ENCODE measurements around the gene SLC4A9. TPM values are rescaled to one million over a fixed set of nuclear protein-coding genes. Genes with fewer than 3 reads are reported as not detected.

The SLC4A9 gene
- total RNA-seq, 4 donors from 2014 or later: 0.29 to 0.45 (median 0.29) TPM; not detected in 1

DNA sequence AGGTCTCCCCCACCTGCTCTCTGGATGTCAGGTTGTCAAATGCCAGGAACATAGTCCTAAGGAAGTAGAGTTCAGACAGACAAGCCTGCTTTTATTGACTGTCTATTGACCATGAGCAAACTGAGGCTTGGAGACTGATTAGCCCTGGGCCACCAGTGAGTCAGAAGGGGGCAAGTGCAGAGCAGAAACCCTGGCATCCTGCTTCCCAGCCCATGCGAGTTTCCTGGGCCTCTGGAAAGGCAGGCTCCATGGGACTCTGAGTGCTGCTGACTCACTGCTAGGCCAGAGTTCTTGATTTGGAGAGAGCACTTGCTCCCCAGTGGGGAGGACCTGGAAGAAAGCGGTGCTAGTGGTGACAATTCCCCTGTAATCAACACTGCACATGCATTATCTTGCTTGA lies 10.8 kb upstream of the SLC4A9 start:
- Histone ChIP-seq H3K4me3 (replicated peaks in 1 of 3) (no peak overlapping the region), H3K9me3 (no peaks in the 10 kb centered on the region), H3K27ac (no peak overlapping the region), H3K36me3 (no peaks in the 10 kb centered on the region), H3K27me3 (no peaks in the 10 kb centered on the region), H3K4me1 (peaks cover 27% of the 10 kb centered on the region in 2 donors)
- intact Hi-C loops (cut with DNase I): loop anchor here (5.0 kb wide), 1 partner anchor 107 kb away; no protein-coding TSS in a partner anchor
- no peak for DNase-seq
- WGBS, 2 donors: 91 to 100% methylated on average over 1 of the region's 2 CpGs
- no peak for TF ChIP-seq POLR2A (IDR thresholded peaks at IDR 0.05)
- TF ChIP-seq, protein P1, sequence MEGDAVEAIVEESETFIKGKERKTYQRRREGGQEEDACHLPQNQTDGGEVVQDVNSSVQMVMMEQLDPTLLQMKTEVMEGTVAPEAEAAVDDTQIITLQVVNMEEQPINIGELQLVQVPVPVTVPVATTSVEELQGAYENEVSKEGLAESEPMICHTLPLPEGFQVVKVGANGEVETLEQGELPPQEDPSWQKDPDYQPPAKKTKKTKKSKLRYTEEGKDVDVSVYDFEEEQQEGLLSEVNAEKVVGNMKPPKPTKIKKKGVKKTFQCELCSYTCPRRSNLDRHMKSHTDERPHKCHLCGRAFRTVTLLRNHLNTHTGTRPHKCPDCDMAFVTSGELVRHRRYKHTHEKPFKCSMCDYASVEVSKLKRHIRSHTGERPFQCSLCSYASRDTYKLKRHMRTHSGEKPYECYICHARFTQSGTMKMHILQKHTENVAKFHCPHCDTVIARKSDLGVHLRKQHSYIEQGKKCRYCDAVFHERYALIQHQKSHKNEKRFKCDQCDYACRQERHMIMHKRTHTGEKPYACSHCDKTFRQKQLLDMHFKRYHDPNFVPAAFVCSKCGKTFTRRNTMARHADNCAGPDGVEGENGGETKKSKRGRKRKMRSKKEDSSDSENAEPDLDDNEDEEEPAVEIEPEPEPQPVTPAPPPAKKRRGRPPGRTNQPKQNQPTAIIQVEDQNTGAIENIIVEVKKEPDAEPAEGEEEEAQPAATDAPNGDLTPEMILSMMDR (IDR thresholded peaks at IDR 0.05): no peak

DNA sequence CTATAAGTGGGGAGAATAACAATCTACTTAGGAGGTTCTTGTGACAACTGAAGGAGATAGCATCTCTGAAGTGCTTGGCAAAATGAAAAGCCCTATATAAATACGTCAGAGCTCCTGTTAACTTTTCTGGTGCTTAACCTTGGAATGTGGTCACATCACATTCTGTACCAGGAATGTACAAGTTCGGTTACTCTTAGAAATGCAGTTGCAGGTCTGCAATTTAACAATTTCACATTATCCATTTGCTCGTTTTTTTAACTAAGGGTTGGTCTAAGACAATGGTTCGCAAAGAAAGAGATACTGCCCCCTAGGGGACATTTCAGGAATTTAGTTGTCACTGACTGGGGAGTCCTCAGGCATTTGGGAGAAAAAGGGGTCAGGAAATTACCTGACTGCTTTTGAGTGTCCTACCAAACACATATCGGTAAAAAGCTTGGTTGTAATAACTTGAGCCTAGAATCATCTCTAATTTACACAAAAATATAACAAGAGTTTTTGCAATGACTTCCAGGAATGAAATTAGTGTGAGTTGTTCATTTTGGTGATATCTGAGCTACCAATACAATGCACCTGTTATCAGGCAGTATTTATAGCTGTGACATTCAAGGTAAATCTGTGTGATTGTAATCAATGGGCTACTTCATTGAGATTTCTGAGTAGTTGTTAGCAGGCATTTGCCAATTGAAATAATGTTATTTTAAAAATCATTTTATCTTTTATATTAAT lies 8.2 kb upstream of the SLC4A9 start:
- no peak overlapping the region for H3K4me3 ChIP-seq (replicated peaks in 1 of 3)
- H3K27ac ChIP-seq: peak overlapping the region in 1 of 3 donors; percentile 11
- DNase-seq: peak; percentile 27 to 44
- WGBS, 2 donors: 3 to 4% methylated on average over 5 of the region's 5 CpGs
- no peaks in the 10 kb centered on the region for H3K9me3 ChIP-seq
- H3K36me3 ChIP-seq: no peaks in the 10 kb centered on the region
- TF ChIP-seq POLR2A (IDR thresholded peaks at IDR 0.05): peak in 1 of 2 donors; percentile 9
- TF ChIP-seq, protein P1 (IDR thresholded peaks at IDR 0.05): peak; percentile 81 to 94 (median 88)
- H3K27me3 ChIP-seq: no peaks in the 10 kb centered on the region
- H3K4me1 ChIP-seq: peaks cover 11 to 16% of the 10 kb centered on the region in 2 donors
- intact Hi-C loops (cut with DNase I): loop anchor here (10.0 kb wide), 2 partner anchors 187 to 277 kb away; no protein-coding TSS in a partner anchor

DNA sequence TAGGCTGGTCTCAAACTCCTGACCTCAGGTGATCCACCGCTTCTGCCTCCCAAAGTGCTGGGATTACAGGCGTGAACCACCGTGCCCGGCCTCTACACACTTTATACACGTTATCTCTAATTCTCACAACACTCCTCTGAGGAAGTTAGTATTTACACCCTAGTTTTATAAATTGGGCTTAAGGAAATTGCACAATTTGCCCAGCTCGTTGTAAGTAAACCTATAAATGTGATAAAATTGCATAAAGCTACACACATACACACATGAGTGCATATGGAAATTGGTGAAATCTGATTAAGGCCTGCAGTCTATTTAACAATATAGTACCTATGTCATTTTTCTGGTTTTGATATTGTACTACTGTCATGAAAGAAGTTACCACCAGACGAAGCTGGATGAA lies 4.4 kb upstream of the SLC4A9 start:
- no peak for DNase-seq
- Histone ChIP-seq H3K27ac (no peak overlapping the region), H3K9me3 (no peaks in the 10 kb centered on the region), H3K4me3 (replicated peaks in 1 of 3) (no peak overlapping the region), H3K4me1 (peaks cover 4 to 10% of the 10 kb centered on the region in 2 donors), H3K27me3 (no peaks in the 10 kb centered on the region), H3K36me3 (no peaks in the 10 kb centered on the region)
- no peak for TF ChIP-seq POLR2A (IDR thresholded peaks at IDR 0.05)
- TF ChIP-seq, protein P1 (IDR thresholded peaks at IDR 0.05): no peak
- WGBS, 2 donors: 92 to 94% methylated on average over 7 of the region's 7 CpGs
- intact Hi-C loops (cut with DNase I): loop anchor here (10.0 kb wide), 2 partner anchors 191 to 281 kb away; no protein-coding TSS in a partner anchor

DNA sequence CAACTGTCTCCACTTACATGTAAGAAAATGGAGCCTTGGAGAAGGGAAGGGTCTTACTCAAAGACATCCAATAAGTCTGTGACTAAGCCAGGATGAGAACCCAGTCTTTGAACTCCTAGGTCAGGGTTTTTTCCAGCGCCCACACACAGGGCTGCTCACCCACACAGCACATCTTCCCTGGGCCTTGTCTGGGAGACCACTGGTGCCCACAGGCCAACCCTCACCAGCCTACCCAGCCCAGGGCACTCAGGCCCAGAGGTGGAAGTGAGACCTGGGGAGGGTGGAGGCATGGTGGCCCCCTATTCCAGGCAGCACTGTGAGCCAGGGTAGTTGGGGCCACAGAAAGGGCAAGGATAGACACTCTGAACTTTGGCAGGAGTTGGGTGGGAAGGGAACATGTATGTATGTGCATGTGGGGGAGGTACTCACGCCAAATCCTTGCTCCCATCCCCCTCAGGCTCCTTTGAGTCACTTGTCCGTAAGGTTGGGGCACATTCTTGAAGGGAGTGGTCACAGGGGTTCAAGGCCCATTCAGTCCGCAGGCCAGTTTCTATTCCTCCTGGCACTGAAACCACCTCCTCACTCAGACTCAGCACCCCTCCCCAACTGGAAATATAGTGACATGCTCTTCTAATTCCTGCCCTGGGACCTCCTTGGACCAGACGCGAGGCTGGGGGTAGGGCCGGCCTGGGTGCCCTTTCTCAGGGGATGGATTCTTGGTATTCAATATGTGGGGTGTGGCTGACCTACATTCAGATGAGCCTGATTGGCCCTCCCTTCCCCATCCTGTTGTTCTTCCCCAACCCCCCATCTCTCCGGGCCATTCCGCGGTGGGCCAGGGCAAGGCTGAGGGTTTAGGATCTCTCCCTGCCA lies 2.9 kb upstream of the SLC4A9 start:
- intact Hi-C loops (cut with DNase I): loop anchor here (10.0 kb wide), 2 partner anchors 192 to 282 kb away; no protein-coding TSS in a partner anchor
- no peak for DNase-seq
- TF ChIP-seq, protein P1 (IDR thresholded peaks at IDR 0.05): no peak
- no peak for TF ChIP-seq POLR2A (IDR thresholded peaks at IDR 0.05)
- H3K27me3 ChIP-seq: no peaks in the 10 kb centered on the region
- H3K4me1 ChIP-seq: peaks cover 0 to 10% of the 10 kb centered on the region in 2 donors
- no peaks in the 10 kb centered on the region for H3K36me3 ChIP-seq
- H3K27ac ChIP-seq: no peak overlapping the region
- no peaks in the 10 kb centered on the region for H3K9me3 ChIP-seq
- H3K4me3 ChIP-seq (replicated peaks in 1 of 3): no peak overlapping the region
- WGBS, 2 donors: 36 to 40% methylated on average over 10 of the region's 10 CpGs
